GM21423 (cell line): ENCODE results near the gene IRF2.
A peak's percentile ranks its signal among the peaks of the same experiment; 100 is the strongest.
"Not testable (repeated sequence)": the region's sequence is repeated elsewhere in the genome, so short reads cannot be mapped to it uniquely, and the experiment has no call there.

Experiments
- ATAC-seq: cut with Tn5 transposase; IDR thresholded peaks from one replicate; pipeline ENCODE4 v1.9.1; 2021; ENCODE audit warnings: mild to moderate bottlenecking, moderate library complexity; ENCODE audit not compliant: unreplicated experiment

Gene IRF2

GRCh38 chr4:184350213-184350817, 124.0 kb downstream of the IRF2 start:
- no peak for ATAC-seq

- ATAC-seq = no peak
Measured at GRCh38 chr4:184349283-184350039, 124.9 kb downstream of the IRF2 start.

- ATAC-seq = no peak
Measured at GRCh38 chr4:184348311-184349233, 125.8 kb downstream of the IRF2 start.

- ATAC-seq = peak; percentile 56
Measured at GRCh38 chr4:184347251-184348239, 126.8 kb downstream of the IRF2 start.

GRCh38 chr4:184346682-184347081, 127.7 kb downstream of the IRF2 start:
- ATAC-seq = no peak

- not testable (repeated sequence) for ATAC-seq
Measured at GRCh38 chr4:184346273-184346672, 128.1 kb downstream of the IRF2 start.

GRCh38 chr4:184345573-184345922, 128.8 kb downstream of the IRF2 start:
- ATAC-seq = no peak

- ATAC-seq = no peak
Measured at GRCh38 chr4:184344899-184345572, 129.3 kb downstream of the IRF2 start.

- no peak for ATAC-seq
Measured at GRCh38 chr4:184344435-184344834, 129.9 kb downstream of the IRF2 start.

- peak; percentile 50 for ATAC-seq
Measured at GRCh38 chr4:184343502-184344177, 130.7 kb downstream of the IRF2 start.

GRCh38 chr4:184342857-184343237, 131.5 kb downstream of the IRF2 start:
- not testable (repeated sequence) for ATAC-seq

GRCh38 chr4:184342167-184342856, 132.0 kb downstream of the IRF2 start:
- no peak for ATAC-seq

- not testable (repeated sequence) for ATAC-seq
Measured at GRCh38 chr4:184339398-184340193, 134.8 kb downstream of the IRF2 start.

GRCh38 chr4:184337907-184338306, 136.4 kb downstream of the IRF2 start:
- ATAC-seq = no peak
